PC-9 (cell line): ENCODE results near the gene PHLPP1.

Experiments used
- EZH2 ChIP-seq: fragments of 200-600 bp; sonication (generic); IDR thresholded peaks from 2 replicates; pipeline ENCODE4 v1.8.0; 2017; ENCODE audit warnings: antibody characterized with exemption, low read depth
- TF ChIP-seq, protein P1 (sequence below): fragments of 200-600 bp; sonication (generic); conservative IDR thresholded peaks from 2 replicates; pipeline ENCODE4 v1.6.1; 2017; ENCODE audit warnings: mixed run types, antibody characterized with exemption, mild to moderate bottlenecking, moderate library complexity

DNA sequence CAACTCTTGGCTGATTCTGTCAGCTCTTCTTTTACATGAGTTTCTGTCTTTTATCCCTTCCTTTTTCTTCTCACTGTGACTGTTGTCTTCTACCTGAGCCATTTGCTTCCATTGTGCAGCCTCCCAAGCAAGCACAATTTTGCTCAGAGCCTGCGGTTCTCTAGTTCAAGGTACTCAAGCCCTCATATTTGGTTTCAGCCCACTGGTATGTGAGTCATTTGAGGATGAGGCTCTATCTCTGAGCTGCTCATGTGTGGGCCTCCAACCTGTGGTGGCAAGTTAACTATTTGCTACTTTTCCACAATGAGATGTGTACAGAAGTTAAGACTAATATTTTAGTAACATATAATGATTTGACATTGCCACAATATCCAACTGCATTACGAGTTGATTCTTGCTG lies 183.0 kb downstream of the PHLPP1 start:
- TF ChIP-seq, protein P1, sequence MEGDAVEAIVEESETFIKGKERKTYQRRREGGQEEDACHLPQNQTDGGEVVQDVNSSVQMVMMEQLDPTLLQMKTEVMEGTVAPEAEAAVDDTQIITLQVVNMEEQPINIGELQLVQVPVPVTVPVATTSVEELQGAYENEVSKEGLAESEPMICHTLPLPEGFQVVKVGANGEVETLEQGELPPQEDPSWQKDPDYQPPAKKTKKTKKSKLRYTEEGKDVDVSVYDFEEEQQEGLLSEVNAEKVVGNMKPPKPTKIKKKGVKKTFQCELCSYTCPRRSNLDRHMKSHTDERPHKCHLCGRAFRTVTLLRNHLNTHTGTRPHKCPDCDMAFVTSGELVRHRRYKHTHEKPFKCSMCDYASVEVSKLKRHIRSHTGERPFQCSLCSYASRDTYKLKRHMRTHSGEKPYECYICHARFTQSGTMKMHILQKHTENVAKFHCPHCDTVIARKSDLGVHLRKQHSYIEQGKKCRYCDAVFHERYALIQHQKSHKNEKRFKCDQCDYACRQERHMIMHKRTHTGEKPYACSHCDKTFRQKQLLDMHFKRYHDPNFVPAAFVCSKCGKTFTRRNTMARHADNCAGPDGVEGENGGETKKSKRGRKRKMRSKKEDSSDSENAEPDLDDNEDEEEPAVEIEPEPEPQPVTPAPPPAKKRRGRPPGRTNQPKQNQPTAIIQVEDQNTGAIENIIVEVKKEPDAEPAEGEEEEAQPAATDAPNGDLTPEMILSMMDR = no peak
- TF ChIP-seq EZH2 = no peak
